ENCODE measurements around the gene FOXG1. TPM values are rescaled to one million over a fixed set of nuclear protein-coding genes. Genes with fewer than 3 reads are reported as not detected.

Gene FOXG1
- total and polyA plus RNA-seq, 4 donors: not detected

DNA sequence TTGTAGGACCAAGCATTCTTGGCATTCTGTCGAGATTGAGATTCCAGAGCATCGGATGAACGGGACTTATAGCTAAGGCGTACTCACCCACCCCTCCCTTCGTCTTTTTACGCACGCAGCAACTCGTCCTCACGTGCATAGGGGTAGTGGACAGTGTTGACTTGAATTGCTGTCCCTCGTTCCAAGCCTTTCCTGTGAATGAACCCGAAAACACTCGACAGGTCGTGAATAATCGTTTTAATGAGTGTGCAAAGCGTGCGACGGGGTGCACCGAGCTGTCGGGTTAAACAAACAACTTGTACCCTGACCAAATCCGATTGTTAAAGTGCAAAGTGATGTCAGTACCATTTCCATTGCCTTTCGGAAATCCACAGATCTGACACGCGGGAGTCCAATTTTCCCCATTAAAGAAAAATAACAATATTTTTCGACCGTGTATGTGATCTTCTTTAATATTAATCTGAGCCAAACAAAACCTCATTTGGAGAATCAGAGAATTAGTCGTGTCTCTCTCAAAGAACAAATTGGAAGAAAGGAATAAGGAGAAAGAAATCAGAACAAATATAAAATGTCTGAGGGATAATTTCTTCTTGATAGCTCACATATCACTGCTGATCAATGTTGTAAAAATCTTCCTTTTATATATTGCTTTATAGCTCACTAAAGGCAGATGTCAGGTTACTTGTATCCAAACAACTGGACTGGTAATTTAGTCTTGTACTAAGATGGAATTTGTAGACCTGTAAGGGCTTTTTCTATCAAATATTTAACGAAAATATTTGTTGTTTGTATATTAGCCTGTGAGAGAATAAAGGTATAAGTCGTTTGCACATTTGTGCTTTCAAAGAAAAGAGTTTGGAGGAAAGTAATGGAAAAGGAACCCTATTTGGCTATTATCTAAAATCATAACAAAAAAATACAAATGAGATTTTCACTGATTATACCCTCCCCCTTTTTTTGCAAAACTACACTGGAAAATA lies 11.8 kb downstream of the FOXG1 start:
- no peak overlapping the region for H3K27ac ChIP-seq (ENCODE audit: low read depth in 1 of 2, low read length in 2 of 2)
- no peak overlapping the region for H3K4me3 ChIP-seq (ENCODE audit: low read length in 2 of 2)
- DNase-seq (no peak), ATAC-seq (ENCODE audit: low FRiP score) (no peak)
- H3K9me3 ChIP-seq (ENCODE audit: control insufficient read depth, low read length): peaks cover 3% of the 10 kb centered on the region
- no peaks in the 10 kb centered on the region for H3K36me3 ChIP-seq (ENCODE audit: control insufficient read depth in 1 of 2, insufficient read depth in 2 of 2, low read length in 1 of 2)
- H3K4me1 ChIP-seq (ENCODE audit: control insufficient read depth in 1 of 2, insufficient read depth in 2 of 2, low read length in 2 of 2): no peaks in the 10 kb centered on the region
- WGBS, 2 donors: 4 to 10% methylated on average over 28 of the region's 28 CpGs
- intact Hi-C loops (cut with DNase I): no loop called here
- H3K27me3 ChIP-seq (ENCODE audit: control insufficient read depth in 1 of 2, insufficient read depth in 2 of 2, low read length in 1 of 2): peaks cover 0 to 5% of the 10 kb centered on the region in 2 donors

DNA sequence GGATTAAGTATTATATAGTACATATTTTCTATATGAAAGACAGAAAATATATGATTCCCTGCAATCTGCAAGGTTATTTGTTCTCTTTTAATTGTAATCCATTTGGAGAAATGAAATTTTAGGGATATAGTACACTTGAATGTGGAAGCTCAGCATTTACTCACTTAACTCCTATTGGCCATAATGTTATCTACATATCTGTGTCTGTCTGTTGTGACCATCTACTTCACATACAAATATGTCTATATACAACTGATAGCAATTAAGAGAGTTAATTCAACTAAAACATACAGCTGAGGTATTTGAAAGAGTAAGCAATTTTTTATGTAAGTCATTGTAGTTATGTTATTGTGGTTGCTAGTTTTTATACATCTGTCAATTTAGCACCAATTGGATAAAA lies 12.9 kb downstream of the FOXG1 start:
- H3K36me3 ChIP-seq (ENCODE audit: control insufficient read depth in 1 of 2, insufficient read depth in 2 of 2, low read length in 1 of 2): no peaks in the 10 kb centered on the region
- intact Hi-C loops (cut with DNase I): no loop called here
- H3K4me3 ChIP-seq (ENCODE audit: low read length in 2 of 2): no peak overlapping the region
- peaks cover 0 to 5% of the 10 kb centered on the region in 2 donors for H3K27me3 ChIP-seq (ENCODE audit: control insufficient read depth in 1 of 2, insufficient read depth in 2 of 2, low read length in 1 of 2)
- no peak overlapping the region for H3K27ac ChIP-seq (ENCODE audit: low read depth in 1 of 2, low read length in 2 of 2)
- ATAC-seq (ENCODE audit: low FRiP score): no peak
- H3K4me1 ChIP-seq (ENCODE audit: control insufficient read depth in 1 of 2, insufficient read depth in 2 of 2, low read length in 2 of 2): no peaks in the 10 kb centered on the region
- peaks cover 3% of the 10 kb centered on the region for H3K9me3 ChIP-seq (ENCODE audit: control insufficient read depth, low read length)
- no peak for DNase-seq

DNA sequence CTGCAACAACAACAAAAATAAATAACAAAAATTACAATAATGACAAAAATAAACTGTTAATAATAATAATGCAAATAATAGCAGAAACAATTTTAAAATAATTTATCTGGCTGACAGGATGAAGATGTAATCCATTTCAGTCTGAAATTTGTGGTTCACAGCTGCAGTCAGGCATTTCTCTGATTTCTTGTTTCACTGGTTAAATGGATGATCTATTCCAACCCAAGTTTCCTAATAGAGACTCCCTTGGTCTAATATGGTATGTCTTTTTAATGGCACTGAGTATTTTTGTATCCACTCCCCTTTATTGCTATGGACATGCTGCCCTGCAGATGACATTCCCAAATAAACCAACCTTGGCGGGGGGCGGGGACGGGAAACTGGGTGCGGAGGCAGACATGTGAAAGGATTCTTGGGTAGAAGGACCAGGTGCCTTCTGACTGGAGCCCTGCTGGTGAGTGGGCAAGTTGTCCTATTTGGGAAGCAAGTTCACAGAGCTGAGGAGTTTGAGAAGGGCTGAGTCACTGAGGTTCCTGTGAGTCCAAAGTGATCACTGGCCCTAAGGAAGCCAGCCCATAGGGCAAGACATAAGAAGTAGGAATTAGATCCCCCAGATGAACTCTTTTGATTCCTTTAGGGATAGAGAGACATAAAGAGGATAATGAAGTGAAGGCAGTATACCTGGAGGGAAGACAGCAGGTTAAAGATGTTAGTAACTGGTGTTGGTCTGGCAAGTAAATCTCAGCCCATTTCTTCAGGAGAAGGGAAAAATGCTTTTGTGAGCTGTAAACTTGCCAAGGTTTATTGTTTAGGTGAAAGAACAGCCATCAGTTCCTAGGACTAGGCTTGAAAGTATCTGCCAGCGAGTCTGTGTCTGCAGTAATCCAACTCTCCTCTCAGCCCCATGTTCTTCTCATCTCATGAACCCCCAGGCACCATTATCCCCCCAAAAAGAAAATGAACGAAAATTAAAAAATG lies 14.5 kb downstream of the FOXG1 start:
- H3K9me3 ChIP-seq (ENCODE audit: control insufficient read depth, low read length): peaks cover 3% of the 10 kb centered on the region
- ATAC-seq (ENCODE audit: low FRiP score) (no peak), DNase-seq (no peak)
- WGBS, 2 donors: 1 to 10% methylated on average over 6 of the region's 6 CpGs
- peaks cover 0 to 4% of the 10 kb centered on the region in 2 donors for H3K27me3 ChIP-seq (ENCODE audit: control insufficient read depth in 1 of 2, insufficient read depth in 2 of 2, low read length in 1 of 2)
- intact Hi-C loops (cut with DNase I): no loop called here
- no peak overlapping the region for H3K27ac ChIP-seq (ENCODE audit: low read depth in 1 of 2, low read length in 2 of 2)
- no peaks in the 10 kb centered on the region for H3K36me3 ChIP-seq (ENCODE audit: control insufficient read depth in 1 of 2, insufficient read depth in 2 of 2, low read length in 1 of 2)
- no peak overlapping the region for H3K4me3 ChIP-seq (ENCODE audit: low read length in 2 of 2)
- H3K4me1 ChIP-seq (ENCODE audit: control insufficient read depth in 1 of 2, insufficient read depth in 2 of 2, low read length in 2 of 2): no peaks in the 10 kb centered on the region

DNA sequence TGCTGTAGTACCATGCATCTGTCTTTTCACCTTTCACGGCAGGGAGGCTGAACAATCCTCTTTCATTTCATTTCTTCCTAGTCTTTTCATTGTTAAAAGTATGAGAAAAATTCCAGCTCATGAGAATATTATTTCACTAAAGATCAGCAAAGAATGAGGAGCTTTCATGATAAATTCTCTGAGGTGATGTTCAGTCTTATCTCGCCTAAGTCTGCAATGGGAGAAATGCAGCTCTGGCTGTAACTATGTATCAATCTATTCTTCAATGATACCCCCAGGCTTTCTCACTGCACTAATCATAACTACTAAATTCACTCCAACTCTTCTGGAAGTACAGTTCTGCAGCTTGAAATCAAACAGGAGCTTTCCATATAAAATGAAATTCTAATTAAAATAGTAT lies 15.7 kb downstream of the FOXG1 start:
- Histone ChIP-seq H3K4me3 (ENCODE audit: low read length in 2 of 2) (no peak overlapping the region), H3K36me3 (ENCODE audit: control insufficient read depth in 1 of 2, insufficient read depth in 2 of 2, low read length in 1 of 2) (no peaks in the 10 kb centered on the region), H3K27ac (ENCODE audit: low read depth in 1 of 2, low read length in 2 of 2) (no peak overlapping the region), H3K27me3 (ENCODE audit: control insufficient read depth in 1 of 2, insufficient read depth in 2 of 2, low read length in 1 of 2) (peaks cover 0 to 4% of the 10 kb centered on the region in 2 donors), H3K9me3 (ENCODE audit: control insufficient read depth, low read length) (peaks cover 3% of the 10 kb centered on the region), H3K4me1 (ENCODE audit: control insufficient read depth in 1 of 2, insufficient read depth in 2 of 2, low read length in 2 of 2) (no peaks in the 10 kb centered on the region)
- WGBS, 2 donors: 27 to 49% methylated on average over 2 of the region's 2 CpGs
- DNase-seq (no peak), ATAC-seq (ENCODE audit: low FRiP score) (no peak)
- intact Hi-C loops (cut with DNase I): no loop called here

DNA sequence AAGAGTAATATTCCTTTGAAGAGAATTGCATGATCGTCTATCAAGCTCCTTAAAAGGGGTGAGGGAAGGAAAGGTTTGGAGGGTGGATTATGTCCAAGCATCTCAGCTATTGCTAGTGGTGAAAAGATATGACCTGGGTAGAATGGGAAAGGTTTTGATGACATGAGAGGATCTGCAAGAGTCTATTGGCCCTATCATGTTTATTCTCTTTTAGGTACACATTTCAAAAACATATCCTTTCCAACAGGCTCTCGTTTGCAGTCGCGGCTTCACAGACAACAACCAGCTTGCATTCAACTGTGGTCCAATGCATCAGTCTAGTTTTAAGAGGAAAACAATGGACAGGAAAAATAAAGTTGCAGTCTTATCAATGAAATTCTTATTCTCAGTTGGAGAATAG lies 17.1 kb downstream of the FOXG1 start:
- H3K4me3 ChIP-seq (ENCODE audit: low read length in 2 of 2): peak overlapping the region in 1 of 2 donors; percentile 6
- intact Hi-C loops (cut with DNase I): no loop called here
- no peaks in the 10 kb centered on the region for H3K36me3 ChIP-seq (ENCODE audit: control insufficient read depth in 1 of 2, insufficient read depth in 2 of 2, low read length in 1 of 2)
- peaks cover 0 to 2% of the 10 kb centered on the region in 2 donors for H3K27me3 ChIP-seq (ENCODE audit: control insufficient read depth in 1 of 2, insufficient read depth in 2 of 2, low read length in 1 of 2)
- no peaks in the 10 kb centered on the region for H3K4me1 ChIP-seq (ENCODE audit: control insufficient read depth in 1 of 2, insufficient read depth in 2 of 2, low read length in 2 of 2)
- H3K27ac ChIP-seq (ENCODE audit: low read depth in 1 of 2, low read length in 2 of 2): no peak overlapping the region
- 10 to 16% methylated on average over 4 of the region's 4 CpGs for WGBS, 2 donors
- no peak for DNase-seq
- no peak for ATAC-seq (ENCODE audit: low FRiP score)
- no peaks in the 10 kb centered on the region for H3K9me3 ChIP-seq (ENCODE audit: control insufficient read depth, low read length)

DNA sequence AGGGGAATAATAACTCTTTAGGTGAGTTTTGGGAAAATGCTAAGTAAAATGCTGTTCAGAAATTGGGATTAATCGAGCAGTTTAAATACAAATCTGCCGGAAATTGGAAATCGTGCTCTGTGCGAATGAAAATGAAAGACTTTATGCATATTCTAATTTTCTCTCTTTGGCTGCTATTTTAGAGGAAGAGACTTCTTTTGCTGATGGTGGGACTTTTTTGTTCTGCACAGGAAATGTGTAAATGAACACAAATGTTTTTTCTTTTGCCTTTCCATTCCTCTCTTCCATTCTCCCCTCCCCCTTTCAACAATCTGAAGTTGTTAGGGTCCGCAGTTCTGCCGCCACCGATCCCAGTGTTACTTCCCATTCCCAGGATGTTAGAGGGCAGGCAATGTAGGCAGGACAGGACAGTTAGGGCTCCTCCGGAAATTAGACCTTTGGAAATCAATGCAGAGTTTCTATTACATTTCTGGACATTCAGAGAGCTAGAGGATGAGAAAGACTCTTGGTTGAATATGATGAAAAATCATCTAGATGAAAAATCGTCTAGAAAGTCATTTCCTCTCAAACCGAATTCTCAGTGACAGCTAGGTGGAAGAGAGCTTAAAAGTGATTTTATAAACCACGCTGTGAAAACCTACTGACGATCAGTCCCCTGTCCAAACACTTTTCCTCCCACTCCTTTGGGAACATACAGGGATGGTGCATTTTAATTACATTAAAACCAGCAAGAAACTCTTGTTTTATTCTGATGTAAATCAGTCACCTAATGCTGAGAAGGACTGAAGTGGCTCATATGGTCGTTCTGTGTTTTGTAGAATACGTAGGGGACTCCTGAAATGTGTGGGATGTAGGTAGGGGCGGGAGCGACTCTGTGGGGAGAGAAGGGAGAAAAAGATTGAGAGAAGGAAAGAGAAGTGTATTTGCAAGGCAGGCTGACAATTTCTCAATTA lies 17.8 kb downstream of the FOXG1 start:
- Histone ChIP-seq H3K4me1 (ENCODE audit: control insufficient read depth in 1 of 2, insufficient read depth in 2 of 2, low read length in 2 of 2) (no peaks in the 10 kb centered on the region), H3K36me3 (ENCODE audit: control insufficient read depth in 1 of 2, insufficient read depth in 2 of 2, low read length in 1 of 2) (no peaks in the 10 kb centered on the region), H3K9me3 (ENCODE audit: control insufficient read depth, low read length) (no peaks in the 10 kb centered on the region), H3K27ac (ENCODE audit: low read depth in 1 of 2, low read length in 2 of 2) (no peak overlapping the region), H3K27me3 (ENCODE audit: control insufficient read depth in 1 of 2, insufficient read depth in 2 of 2, low read length in 1 of 2) (peaks cover 0 to 2% of the 10 kb centered on the region in 2 donors), H3K4me3 (ENCODE audit: low read length in 2 of 2) (peak overlapping the region; percentile 14 to 19)
- 8 to 13% methylated on average over 16 of the region's 16 CpGs for WGBS, 2 donors
- no peak for DNase-seq
- no peak for ATAC-seq (ENCODE audit: low FRiP score)
- intact Hi-C loops (cut with DNase I): no loop called here

DNA sequence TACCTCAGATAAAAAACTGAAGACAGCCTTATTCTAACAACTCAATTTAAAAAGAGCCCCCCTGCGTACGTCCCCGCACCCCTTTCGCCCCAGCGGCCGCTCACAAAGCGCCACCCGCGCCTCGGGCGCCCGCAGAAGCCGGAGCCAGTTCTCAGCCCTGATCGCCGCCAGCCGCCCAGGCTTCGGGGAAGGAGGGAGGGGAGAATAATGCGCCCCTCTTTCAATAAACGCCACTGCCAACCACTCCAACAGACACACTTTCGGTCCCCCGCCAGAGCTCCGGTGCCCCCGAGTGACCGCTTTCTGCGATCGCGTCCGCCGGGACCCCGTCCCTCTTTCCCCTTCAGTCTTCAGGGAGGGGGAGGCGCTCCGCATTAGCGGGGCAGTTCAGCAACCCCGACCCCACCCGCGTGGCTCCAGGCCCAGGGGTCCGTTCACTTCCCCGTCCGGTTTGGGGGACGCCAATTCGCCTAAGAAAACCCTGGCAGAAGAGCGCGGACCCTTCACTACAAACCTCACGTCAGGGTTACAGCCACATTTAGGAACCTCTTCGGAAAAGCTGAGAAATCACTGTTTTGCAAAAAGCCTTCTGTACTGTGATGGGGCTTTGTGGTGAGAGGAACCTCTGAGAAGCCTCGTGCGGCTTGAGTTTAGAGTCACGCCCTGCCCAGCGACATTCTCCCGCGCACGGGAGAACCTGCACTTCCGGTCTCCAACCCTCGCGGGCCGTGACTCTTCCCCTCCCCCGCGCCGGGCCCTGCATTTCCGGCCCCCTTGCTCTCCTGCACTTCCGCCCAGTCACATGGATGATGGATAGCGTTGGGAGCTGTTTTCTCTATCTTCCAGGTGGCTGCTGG lies 18.7 kb downstream of the FOXG1 start:
- ATAC-seq (ENCODE audit: low FRiP score): no peak
- no peak overlapping the region for H3K4me3 ChIP-seq (ENCODE audit: low read length in 2 of 2)
- H3K36me3 ChIP-seq (ENCODE audit: control insufficient read depth in 1 of 2, insufficient read depth in 2 of 2, low read length in 1 of 2): no peaks in the 10 kb centered on the region
- no peaks in the 10 kb centered on the region for H3K4me1 ChIP-seq (ENCODE audit: control insufficient read depth in 1 of 2, insufficient read depth in 2 of 2, low read length in 2 of 2)
- peaks cover 0 to 2% of the 10 kb centered on the region in 2 donors for H3K27me3 ChIP-seq (ENCODE audit: control insufficient read depth in 1 of 2, insufficient read depth in 2 of 2, low read length in 1 of 2)
- intact Hi-C loops (cut with DNase I): no loop called here
- no peaks in the 10 kb centered on the region for H3K9me3 ChIP-seq (ENCODE audit: control insufficient read depth, low read length)
- WGBS, 2 donors: 3 to 6% methylated on average over 50 to 62 of the region's 62 CpGs
- no peak for DNase-seq
- H3K27ac ChIP-seq (ENCODE audit: low read depth in 1 of 2, low read length in 2 of 2): no peak overlapping the region
